AML-193 (cell line): ENCODE results near the gene PSAP.
A peak's percentile ranks its signal among the peaks of the same experiment; 100 is the strongest.

Experiments used
- DNase-seq, 2 experiments: peaks; one replicate each; lab custom pipeline; 2025; lab: John Stamatoyannopoulos, UW

Gene PSAP

GRCh38 chr10:71783917-71784678 lies 67.0 kb downstream of the PSAP start:
- no peak for DNase-seq

- no peak for DNase-seq
Measured at GRCh38 chr10:71782917-71783490, 68.0 kb downstream of the PSAP start.

- no peak for DNase-seq
Measured at GRCh38 chr10:71782221-71782916, 68.7 kb downstream of the PSAP start.

GRCh38 chr10:71780719-71781118 lies 70.3 kb downstream of the PSAP start:
- DNase-seq, result no peak

GRCh38 chr10:71780156-71780555 lies 70.9 kb downstream of the PSAP start:
- DNase-seq, result no peak

- DNase-seq, result no peak
Measured at GRCh38 chr10:71779641-71780040, 71.4 kb downstream of the PSAP start.

- DNase-seq, result no peak
Measured at GRCh38 chr10:71778071-71778825, 72.8 kb downstream of the PSAP start.

GRCh38 chr10:71777213-71777985 lies 73.7 kb downstream of the PSAP start:
- DNase-seq, result no peak

GRCh38 chr10:71776481-71776925 lies 74.5 kb downstream of the PSAP start:
- peak; percentile 66 to 82 for DNase-seq

- peak; percentile 93 for DNase-seq
Measured at GRCh38 chr10:71774916-71775702, 75.9 kb downstream of the PSAP start.

GRCh38 chr10:71773221-71773971 lies 77.7 kb downstream of the PSAP start, which contains the start of gene VSIR:
TSS of gene VSIR (minus strand) at chr10:71773520. CDS start at chr10:71773439, 81 bp downstream.
- DNase-seq, result peak; percentile 69 to 76

- no peak for DNase-seq
Measured at GRCh38 chr10:71772832-71773220, 78.2 kb downstream of the PSAP start.

- peak in 1 of 2 experiments; percentile 18 for DNase-seq
Measured at GRCh38 chr10:71771821-71772617, 79.0 kb downstream of the PSAP start.

- no peak for DNase-seq
Measured at GRCh38 chr10:71771204-71771603, 79.8 kb downstream of the PSAP start.

- peak; percentile 70 to 75 for DNase-seq
Measured at GRCh38 chr10:71770789-71771188, 80.3 kb downstream of the PSAP start.

- peak; percentile 22 to 39 for DNase-seq
Measured at GRCh38 chr10:71770255-71770654, 80.8 kb downstream of the PSAP start.

GRCh38 chr10:71769279-71769823 lies 81.7 kb downstream of the PSAP start:
- peak in 1 of 2 experiments; percentile 14 for DNase-seq

GRCh38 chr10:71767420-71768035 lies 83.5 kb downstream of the PSAP start:
- DNase-seq, result no peak
